ENCODE data around the gene DCN. TPM values are rescaled to one million over a fixed set of nuclear protein-coding genes. Genes with fewer than 3 reads are reported as not detected.

The DCN gene
- total RNA-seq (2022; extraction: Qiagen RNA extraction), result 0.22 to 0.35 TPM in 2 of 5 replicates, not detected in the others

GRCh38 chr12:91182636-91183455, at the start of gene DCN:
Gene DCN (minus strand): TSS chr12:91182817. CDS start chr12:91178552, 4,265 bp downstream.

GRCh38 chr12:91111366-91112325, 71.0 kb downstream of the DCN start, which contains the start of gene LUM:
Gene LUM (minus strand): TSS chr12:91111494. CDS start chr12:91108979, 2,515 bp downstream.

Other genes starting within 250 kb of the DCN start
- not detected in 5 replicates for gene CCER1, start 227.6 kb downstream of the DCN start, total RNA-seq (2022; extraction: Qiagen RNA extraction)
- gene EPYC, start 177.8 kb downstream of the DCN start, total RNA-seq (2022; extraction: Qiagen RNA extraction), result not detected in 5 replicates
- not detected in 5 replicates for gene KERA, start 124.8 kb downstream of the DCN start, total RNA-seq (2022; extraction: Qiagen RNA extraction)
- gene LUM, start 71.3 kb downstream of the DCN start, total RNA-seq (2022; extraction: Qiagen RNA extraction), result 0.06 to 0.33 TPM (median 0.23 TPM) in 5 replicates